Measurements from ENCODE around the gene KRT17.
"Not testable (repeated sequence)": the region's sequence is repeated elsewhere in the genome, so short reads cannot be mapped to it uniquely, and the experiment has no call there.

Gene KRT17

DNA sequence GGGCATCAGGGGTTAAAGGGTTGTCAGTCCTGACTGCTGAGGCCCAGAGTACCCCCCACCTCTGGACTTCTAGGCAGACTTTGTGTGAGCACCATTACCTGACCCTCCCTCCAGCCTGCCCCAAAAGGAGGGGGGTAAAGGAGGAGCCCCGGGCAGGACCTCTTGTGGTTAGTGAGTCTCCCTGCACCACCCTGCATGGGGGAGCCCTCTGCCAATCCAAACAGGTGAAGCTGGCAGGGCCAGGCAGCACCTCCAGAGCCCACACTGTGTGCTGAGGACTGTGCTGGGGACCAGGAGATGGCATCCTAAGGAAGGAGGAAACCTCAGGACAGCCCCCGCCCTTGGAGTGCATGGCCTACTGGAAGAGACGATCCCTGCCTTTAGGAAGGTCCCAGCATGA lies 35.1 kb downstream of the KRT17 start:
- no peak for DNase-seq

DNA sequence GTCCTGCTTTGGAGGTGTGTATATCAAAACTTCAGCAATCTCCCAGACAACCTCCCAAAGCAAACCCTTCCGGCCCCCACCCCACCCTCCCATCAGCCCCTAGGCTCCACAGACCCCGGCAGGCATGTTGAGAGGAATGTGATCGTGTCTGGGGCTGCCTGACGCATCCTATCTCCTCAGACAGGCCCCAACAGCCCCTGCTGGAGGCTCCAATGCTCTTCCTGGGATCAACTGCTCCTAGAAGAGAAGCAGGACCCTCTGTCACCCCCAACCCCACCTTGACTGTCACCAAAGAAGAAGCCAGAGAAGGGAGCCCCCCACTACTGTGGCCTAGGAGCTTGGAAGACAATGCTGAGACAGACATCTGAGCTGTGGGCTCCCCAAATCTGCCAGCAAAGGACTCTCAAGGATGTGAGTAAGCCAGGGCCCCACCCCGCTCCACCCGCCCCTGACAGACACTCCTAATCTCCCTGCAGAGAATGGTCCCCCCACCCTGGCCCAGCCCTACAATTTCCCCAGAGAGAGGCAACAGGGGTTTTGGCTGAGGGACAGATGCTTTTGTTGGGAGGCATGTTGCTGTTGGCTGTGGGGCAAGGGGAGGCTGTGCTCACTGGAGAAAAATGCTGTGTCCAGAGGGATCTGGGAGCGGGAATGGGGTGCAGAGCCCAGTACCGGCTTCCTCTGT lies 36.1 kb downstream of the KRT17 start:
- DNase-seq: no peak

DNA sequence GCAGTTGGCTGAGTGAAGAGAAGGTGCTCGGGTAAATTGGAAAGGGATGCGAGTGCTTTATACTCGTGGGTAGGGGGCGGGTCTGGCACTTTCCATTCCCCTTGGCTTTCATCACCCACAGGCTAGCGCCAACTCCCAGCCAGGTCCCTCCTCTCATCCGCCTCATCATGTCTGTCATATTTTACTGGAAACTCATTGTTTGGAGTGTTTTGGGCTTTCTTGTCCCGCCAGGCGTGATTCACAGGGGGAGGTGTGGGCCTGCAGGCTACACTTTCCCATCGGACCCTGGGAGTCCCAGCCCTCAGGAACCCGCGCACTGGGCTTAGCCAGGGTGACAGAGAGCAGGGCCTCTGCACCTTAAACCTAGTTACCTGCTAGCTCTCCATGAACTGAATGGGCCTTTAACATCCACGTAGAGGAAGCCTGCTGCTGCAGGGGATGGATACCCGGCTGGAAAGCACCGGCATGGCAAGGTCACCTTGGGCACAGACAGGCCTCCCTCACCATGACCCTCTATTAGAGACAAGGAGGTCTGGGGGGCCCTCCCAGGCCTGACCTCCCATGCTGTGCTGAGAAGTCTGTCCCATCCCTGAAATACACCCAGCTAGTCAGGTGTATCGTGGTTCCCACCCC lies 37.4 kb downstream of the KRT17 start, which contains the start of gene KRT14:
Gene KRT14 (minus strand): TSS at position 33 of the 633 bp plus-strand sequence. CDS start 61 bp downstream, outside the sequence.
- DNase-seq: no peak

DNA sequence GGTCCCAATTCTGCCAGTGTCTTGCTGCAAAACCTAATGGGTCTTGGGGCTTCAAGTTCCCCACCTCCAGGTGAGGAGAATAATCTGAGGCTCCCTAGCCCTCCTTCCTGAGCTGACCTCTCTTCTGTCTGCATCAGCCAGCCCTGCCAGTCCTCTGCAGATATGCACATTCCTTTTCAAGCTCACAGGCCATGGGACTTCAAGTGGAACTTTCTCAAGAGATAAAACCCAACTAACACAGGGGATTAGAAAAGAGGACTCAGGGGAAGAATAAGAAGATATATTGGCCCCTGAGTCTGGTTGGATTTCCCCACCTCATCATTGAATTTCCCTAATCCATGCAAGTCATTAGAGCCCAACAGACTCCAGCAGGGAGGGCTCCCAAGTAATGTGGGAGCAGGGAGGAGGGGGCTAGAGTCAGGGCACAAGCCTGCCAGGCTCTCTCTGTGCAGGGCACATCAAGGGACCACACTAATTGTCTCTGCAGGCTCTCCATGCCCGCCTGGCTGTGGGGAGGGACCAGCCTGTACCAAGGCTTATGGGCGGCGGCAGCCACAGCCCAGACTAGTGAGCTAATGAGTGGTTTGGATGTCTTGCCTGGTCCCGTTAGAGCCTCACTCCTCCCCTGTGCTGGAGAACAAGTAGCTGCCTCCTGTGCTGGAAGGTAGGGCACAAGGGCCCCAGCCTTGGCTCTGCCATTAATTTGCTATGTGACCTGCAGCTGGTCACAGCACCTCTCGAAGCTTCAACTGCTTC lies 38.9 kb downstream of the KRT17 start:
- DNase-seq: no peak

DNA sequence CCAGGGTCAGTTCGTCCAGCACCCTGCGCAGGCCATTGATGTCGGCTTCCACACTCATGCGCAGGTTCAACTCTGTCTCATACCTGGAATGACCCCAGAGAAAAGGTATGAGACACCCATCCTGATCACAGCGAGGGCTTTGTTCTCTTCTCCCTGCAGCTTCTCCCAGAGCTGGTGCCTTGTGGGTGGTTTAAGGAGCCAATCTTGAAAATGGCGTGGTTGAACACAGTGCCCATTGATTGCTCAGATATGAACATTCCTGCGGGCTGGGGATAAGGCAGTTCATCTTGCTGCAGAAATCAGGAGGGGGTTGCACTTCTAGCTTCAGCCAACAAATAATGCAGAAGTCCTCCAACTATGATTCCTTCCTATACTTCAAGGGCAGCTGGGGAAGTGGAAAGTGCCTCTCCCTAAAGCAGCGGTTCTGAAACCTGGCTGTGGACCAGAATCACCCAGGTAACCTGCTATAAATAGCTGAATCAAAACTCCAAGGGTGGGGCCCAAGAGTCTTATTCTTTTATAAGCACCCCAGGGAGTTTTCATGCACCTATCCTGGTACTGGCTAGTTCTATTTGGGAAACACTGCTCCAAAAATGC lies 39.9 kb downstream of the KRT17 start:
- DNase-seq: not testable (repeated sequence)

DNA sequence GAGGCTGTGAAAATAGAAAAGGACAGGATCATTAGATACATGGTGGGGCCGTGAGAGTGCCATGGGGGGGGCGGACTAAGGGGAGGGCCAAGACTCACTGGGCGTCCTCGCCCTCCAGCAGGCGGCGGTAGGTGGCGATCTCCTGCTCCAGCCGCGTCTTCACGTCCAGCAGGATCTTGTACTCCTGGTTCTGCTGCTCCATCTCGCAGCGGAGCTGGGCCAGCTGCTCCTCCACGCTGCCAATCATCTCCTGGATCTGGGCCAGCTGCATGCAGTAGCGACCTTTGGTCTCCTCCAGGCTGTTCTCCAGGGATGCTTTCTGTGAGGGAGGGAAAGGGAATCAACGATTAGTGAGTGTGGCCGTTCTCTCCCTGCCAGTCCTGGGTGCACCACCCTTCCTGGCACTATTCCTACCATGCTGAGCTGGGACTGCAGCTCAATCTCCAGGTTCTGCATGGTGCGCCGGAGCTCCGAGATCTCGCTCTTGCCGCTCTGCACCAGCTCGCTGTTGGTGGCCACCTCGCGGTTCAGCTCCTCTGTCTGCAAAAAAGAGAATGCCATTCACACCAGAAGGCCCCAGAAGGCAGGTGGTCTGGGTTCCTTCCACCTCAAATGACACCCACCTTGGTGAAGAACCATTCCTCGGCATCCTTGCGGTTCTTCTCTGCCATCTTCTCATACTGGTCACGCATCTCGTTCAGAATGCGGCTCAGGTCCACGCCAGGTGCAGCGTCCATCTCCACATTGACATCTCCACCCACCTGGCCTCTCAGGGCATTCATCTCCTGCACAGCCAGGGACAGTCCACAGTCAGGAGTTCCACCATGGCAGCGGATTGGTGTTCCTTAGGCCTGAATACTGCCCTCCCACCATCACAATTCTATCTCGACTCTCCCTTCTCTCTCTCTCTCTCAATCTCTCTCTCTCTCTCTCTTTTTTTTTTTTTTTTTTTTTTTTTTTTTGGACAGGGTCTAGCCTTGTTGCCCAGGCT lies 40.9 kb downstream of the KRT17 start:
- DNase-seq: no peak

DNA sequence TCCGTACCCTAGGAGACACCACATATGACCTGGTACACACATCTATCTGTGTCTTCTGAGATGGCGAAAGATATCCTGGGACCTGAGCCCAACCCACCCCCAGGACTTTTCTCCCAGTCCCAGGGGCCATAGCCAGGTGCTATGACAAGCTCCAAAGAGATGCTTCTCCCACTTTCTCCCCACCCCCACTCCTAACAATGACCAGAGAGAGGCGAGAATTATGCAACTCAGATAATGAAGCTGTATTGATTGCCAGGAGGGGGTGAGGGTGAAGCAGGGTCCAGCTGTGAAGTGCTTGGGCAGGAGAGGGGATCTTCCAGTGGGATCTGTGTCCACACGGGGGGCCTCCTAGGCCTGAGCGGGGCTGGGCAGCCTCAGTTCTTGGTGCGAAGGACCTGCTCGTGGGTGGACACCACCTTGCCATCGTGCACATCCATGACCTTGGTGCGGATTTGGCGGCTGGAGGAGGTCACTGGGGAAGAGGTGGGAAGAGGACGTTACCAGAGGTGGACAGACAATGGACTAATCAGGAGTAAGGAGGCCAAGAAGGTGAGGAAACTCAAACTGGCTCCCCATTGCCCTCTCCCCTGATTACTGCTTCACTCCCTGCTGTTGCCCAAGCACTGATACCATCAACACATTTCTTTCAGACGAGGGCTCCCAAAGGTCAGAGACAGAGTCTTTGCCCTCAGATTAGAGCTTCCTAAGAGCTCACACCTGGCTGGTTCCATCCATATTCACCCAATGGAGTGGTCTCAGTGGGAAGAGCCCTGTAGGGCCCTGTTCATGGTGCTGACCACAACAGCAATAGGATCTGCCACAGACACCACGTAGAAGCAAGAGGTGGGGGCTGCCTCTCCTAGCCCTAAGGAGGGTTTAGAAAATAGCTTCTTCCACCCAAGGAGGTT lies 42.1 kb downstream of the KRT17 start:
- not testable (repeated sequence) for DNase-seq

DNA sequence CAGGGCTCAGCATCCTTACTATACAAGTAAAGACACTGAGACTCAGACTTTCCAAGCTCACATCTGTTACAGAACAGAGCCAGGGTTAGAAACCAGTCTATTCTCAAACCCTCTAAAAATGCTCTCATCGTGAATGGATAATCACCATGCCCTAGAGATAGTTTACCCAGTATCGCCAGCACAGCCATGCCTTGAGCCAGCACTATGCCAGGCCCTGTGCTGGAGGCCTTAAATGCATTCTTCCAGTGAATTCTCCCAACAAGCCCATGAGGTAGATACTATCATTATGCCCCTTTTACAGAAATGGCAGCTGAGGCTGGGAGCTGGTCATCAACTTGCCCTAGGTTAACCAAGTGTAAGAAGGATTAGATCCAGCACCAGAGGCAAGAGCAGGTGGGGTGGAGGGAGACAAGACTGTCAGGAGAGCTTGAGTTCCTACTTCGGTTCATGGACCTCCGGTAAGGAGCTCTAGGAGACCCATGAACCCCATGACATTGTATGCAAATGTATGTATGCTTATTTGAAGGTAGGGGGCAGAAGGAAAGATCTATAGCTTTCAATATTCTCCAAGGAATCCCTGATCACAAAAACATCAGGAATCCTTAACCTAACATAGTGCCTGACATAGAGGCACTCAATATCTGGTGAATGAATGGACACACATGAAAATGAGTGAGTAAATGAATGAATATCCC lies 42.9 kb downstream of the KRT17 start:
- no peak for DNase-seq

DNA sequence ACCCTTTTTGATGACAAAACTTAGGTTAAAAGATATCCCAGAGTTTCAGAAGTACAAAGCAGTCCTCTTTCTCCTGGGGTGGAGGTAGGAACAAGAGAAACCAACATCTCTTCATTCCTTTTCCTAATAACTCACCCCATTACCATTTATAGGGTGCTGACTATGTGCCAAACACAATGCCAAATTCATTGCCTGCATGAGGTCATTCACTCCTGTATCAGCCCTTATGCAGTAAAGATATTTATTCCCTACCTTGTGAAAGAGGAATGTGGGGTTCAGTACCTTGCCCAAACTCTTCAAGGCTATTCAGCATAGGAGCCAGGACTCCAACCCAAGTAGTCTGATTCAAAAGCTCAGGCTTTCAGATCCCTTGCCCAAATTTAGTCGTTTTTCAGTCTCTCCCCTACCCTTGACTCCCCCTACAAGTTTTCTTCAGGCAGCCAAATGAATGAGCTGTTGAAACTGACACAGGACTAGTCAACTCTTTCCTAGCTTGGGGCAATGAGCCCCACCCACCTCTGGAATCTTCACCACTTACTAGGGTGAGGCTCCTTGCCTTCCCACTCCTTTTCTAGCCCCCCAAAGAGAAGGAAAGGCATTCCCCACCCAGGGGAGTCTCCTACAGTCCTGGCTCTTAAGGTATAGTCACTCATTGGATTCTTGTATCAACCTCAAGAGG lies 43.5 kb downstream of the KRT17 start:
- no peak for DNase-seq

DNA sequence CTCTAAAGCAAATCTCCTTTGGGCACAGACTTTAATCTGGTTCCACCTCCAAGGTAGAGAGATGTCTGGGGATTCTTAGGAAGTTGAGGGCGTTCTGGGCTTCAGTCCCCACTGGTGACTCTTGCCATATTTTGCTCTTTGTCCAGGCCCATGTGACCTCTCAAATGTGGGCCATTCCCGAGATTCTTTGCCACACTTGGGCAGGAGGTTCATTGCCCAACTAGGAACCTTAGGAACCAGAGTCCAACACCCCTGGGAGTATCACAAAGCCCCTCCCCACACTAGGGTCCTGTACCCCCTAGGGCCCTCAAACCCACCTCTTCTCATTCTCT lies 44.2 kb downstream of the KRT17 start:
- DNase-seq: no peak

DNA sequence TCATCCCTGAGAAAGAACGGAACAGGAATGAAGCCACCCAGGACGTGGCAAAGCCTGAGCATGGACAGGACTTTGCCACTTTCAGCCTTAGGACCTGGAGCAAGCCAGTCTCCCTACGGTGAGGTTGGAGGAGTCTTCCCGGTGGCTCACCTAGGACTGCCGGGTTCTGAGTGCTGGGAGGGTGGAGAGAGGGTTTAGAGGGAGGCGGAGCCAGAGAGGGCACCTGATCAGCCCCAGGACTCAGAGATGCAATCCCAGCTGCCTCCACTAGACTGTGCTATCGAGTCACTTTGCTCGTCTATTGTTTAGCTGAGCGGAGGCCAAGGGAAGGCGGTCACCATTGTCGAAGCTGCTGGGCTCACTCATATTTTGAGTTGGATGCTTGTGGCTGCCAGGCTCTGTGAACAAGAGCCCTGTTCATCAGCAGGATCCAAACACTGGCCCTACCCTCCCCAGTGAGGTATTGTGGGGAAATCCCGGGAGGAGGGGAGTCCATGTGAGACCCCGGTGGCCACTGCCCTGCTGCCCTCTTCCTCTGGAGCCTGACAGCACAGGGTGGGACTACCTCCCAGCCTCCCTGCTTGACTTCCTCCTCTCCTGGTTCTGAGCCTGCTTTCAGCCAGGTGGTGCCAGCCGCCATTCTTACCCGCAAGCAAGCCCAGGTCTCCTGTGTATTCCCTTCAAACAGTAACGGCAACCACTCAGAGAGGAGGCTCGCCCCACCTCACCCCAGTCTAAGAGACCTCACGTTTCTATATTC lies 44.7 kb downstream of the KRT17 start:
- DNase-seq: peak; percentile 62 to 64

DNA sequence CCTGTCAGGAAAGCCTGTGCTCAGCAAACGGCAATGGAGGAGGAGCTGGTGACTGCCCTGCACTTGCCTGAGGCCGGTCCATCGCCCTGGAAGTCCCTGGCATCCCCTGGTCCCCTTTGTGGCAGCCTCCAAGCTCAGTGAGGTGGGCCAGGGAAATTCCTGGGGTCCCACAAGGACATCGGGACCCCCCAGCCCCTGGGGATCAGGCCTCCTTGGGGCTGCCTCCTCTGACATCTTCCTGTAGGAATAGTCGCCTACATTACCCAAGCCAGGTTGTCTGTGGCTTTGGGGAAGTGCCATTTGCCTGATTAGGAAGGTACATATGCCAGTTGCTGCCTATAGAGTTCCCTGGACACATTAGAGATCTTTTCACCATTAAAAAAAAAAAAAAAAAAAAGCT lies 45.4 kb downstream of the KRT17 start:
- DNase-seq: no peak

DNA sequence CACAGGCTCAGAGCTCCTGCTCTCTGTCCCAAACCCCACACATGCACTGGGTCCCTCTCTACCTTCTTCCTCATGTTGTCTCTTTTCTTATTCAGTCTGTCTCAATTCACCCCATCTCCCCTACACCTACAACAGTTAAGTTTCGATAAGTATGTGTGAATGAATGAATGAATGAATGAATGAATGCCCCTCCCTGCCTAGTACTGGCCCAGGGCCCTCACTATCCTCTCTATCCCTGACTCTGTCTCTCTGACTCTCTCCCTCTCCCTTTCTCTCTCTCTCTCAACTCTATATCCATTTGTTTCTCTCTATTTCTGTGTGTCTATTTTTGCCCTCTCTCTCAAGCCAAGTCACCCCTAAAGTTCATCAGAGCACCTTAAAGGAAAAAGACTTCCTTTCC lies 45.8 kb downstream of the KRT17 start:
- no peak for DNase-seq

DNA sequence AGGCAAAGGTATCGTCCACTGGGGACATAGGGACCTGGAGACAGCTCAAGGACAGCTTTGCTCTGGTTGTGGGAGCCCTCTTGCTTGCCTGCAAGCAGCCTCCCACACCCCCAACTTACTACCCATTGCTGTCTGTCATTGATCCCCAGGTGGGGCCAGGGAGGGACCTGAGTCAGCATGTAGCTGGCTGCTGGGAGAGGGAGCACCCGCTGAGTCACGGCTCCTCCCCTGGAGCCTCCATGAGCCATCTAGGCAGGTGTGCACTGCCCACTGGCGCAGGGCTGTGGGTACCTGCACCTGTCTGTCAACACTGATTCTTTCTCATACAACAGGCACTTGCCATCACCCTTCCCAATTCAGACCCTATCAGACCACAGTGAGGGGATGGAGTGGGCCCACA lies 47.6 kb downstream of the KRT17 start:
- DNase-seq: not testable (repeated sequence)

DNA sequence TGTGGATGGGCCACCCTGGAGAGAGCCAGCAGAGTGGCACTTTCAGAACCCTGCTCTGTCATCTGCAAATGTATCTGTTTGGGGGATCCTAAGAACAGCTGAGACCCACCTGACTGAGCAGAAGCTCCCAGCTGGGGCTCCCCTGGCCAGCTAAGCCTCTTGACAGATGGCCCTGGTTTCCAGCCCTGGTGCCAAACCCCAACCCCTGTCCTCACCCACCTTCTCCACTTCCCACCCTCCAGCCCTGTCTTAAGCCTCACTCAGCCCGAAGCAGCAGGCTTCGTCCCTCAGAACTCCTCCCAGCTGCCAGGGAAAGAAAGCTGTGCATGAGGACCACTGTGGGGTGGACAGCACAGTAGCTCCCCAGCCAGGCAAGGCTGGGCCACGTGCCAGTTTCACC lies 49.0 kb downstream of the KRT17 start:
- DNase-seq: no peak

DNA sequence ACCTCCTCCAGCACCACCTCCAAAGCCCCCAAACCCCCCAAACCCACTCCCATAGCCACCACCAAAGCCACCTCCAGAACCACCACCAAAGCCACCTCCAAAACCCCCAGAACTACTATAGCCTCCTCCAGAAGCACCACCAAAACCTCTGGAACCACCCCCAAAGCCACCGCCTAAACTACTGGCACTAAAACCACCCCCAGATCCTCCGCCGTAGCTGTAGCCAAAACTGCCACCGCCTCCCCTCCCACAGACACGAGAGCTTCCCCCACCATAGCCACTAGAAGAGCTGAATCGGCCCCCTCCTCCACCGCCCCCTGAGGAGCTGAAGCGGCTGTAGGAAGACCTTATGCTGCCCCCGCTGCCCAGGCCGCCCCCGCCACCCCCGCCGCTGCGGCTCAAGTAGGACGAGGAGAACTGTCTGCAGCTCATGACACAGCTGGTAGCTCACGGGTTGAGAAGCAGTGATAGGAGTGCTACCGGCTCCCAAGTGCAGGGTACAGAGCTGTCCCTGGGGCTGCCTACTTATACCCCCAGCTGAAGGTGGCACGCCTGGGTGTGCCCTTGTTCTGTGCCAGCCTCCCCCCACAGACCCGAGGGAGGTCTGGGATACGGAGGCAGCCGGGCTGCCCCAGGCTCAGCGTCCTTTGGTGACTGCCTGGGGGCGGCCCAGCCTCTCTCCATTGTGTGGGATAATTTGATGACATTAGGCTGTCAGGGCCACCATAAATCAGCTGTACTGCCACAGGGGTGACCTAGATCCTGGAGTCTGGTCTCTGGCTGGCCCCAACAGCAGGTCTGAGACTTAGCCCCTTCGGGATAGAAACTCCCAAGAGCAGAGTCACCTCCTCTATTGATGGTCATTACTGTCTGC lies 52.6 kb downstream of the KRT17 start, which contains the start of gene KRT9:
Gene KRT9 (minus strand): TSS at position 499 of the 874 bp plus-strand sequence. CDS start 67 bp downstream, at position 432.
- DNase-seq: no peak
